NCI-H187 (cell line): Measurements from ENCODE around the gene ZNF716.
"Not testable (repeated sequence)": the region's sequence is repeated elsewhere in the genome, so short reads cannot be mapped to it uniquely, and the experiment has no call there.

Source experiments
- DNase-seq, 2 experiments: peaks; one replicate each; lab custom pipeline; 2025; lab: John Stamatoyannopoulos, UW

Gene ZNF716

GRCh38 chr7:57426629-57427003 is 23.4 kb upstream of the ZNF716 start:
- DNase-seq, result no peak

- DNase-seq, result no peak
Measured at GRCh38 chr7:57427146-57427545, 22.8 kb upstream of the ZNF716 start.

GRCh38 chr7:57427594-57427993 is 22.4 kb upstream of the ZNF716 start:
- no peak for DNase-seq

GRCh38 chr7:57432583-57432982 is 17.4 kb upstream of the ZNF716 start:
- no peak for DNase-seq

- DNase-seq, result no peak
Measured at GRCh38 chr7:57437581-57437980, 12.4 kb upstream of the ZNF716 start.

GRCh38 chr7:57438244-57438643 is 11.7 kb upstream of the ZNF716 start:
- no peak for DNase-seq

GRCh38 chr7:57443567-57443966 is 6.4 kb upstream of the ZNF716 start:
- DNase-seq, result no peak

GRCh38 chr7:57469186-57469828 is 19.3 kb downstream of the ZNF716 start:
- not testable (repeated sequence) for DNase-seq

GRCh38 chr7:57480304-57480703 is 30.3 kb downstream of the ZNF716 start:
- DNase-seq, result not testable (repeated sequence)

GRCh38 chr7:57485022-57485421 is 35.0 kb downstream of the ZNF716 start:
- DNase-seq, result not testable (repeated sequence)

- no peak for DNase-seq
Measured at GRCh38 chr7:57487957-57488356, 38.0 kb downstream of the ZNF716 start.

- not testable (repeated sequence) for DNase-seq
Measured at GRCh38 chr7:57495111-57495510, 45.1 kb downstream of the ZNF716 start.

- DNase-seq, result no peak
Measured at GRCh38 chr7:57496395-57496794, 46.4 kb downstream of the ZNF716 start.

- no peak for DNase-seq
Measured at GRCh38 chr7:57505176-57505575, 55.2 kb downstream of the ZNF716 start.
